H9 (cell line): ENCODE measurements around the gene FRRS1. TPM values are rescaled to one million over a fixed set of nuclear protein-coding genes. Genes with fewer than 3 reads are reported as not detected.

Experiments
- DNase-seq: peaks from one replicate; pipeline ENCODE4 v3.0.0-alpha.2; 2017
- H2AFZ ChIP-seq: one replicate; pipeline ENCODE4 v1.6.1; 2013; ENCODE audit warnings: mild to moderate bottlenecking, low read length, control low read depth, moderate library complexity
- H2AK5ac ChIP-seq: 2 replicates; pipeline ENCODE4 v1.6.1; 2013; ENCODE audit warnings: low read length, control low read depth, mixed read lengths; ENCODE audit not compliant: insufficient read length
- H2BK120ac ChIP-seq: one replicate; pipeline ENCODE4 v1.6.1; 2013; ENCODE audit warnings: low read depth, mild to moderate bottlenecking, low read length, control low read depth, inconsistent platforms; ENCODE audit not compliant: poor library complexity, severe bottlenecking
- H2BK12ac ChIP-seq: 2 replicates; pipeline ENCODE4 v1.6.1; 2013; ENCODE audit warnings: low read length, control low read depth, mixed read lengths, low read depth; ENCODE audit not compliant: insufficient read length
- H2BK15ac ChIP-seq: 2 replicates; pipeline ENCODE4 v1.6.1; 2013; ENCODE audit warnings: low read depth, low read length, control low read depth
- H2BK20ac ChIP-seq: one replicate; pipeline ENCODE4 v1.6.1; 2013; ENCODE audit warnings: low read depth, mild to moderate bottlenecking, low read length, control low read depth, inconsistent platforms; ENCODE audit not compliant: poor library complexity, severe bottlenecking
- H2BK5ac ChIP-seq: 2 replicates; pipeline ENCODE4 v1.6.1; 2013; ENCODE audit warnings: low read length, control low read depth, mixed read lengths; ENCODE audit not compliant: insufficient read length
- H3K14ac ChIP-seq: 2 replicates; pipeline ENCODE4 v1.6.1; 2013; ENCODE audit warnings: low read length, control low read depth; ENCODE audit not compliant: insufficient read depth
- H3K18ac ChIP-seq: 2 replicates; pipeline ENCODE4 v1.6.1; 2013; ENCODE audit warnings: low read depth, mild to moderate bottlenecking, mixed read lengths, low read length, control low read depth; ENCODE audit not compliant: insufficient read length
- H3K23ac ChIP-seq: 2 replicates; pipeline ENCODE4 v1.6.1; 2013; ENCODE audit warnings: low read length, control low read depth, mixed read lengths, low read depth; ENCODE audit not compliant: insufficient read length
- H3K23me2 ChIP-seq: 2 replicates; pipeline ENCODE4 v1.6.1; 2013; ENCODE audit warnings: low read depth, mild to moderate bottlenecking, mixed read lengths, low read length, control low read depth; ENCODE audit not compliant: insufficient read length, poor library complexity, severe bottlenecking
- H3K27ac ChIP-seq: 2 replicates; pipeline ENCODE4 v1.5.1; 2013; ENCODE audit warnings: low read length, control low read depth, mixed read lengths, low read depth; ENCODE audit not compliant: insufficient read length
- H3K27me3 ChIP-seq: 2 replicates; pipeline ENCODE4 v1.6.1; 2013; ENCODE audit warnings: low read length, control low read depth, inconsistent platforms; ENCODE audit not compliant: insufficient read depth
- H3K4ac ChIP-seq: 2 replicates; pipeline ENCODE4 v1.6.1; 2013; ENCODE audit warnings: low read depth, mild to moderate bottlenecking, control low read depth, inconsistent platforms, low read length, moderate library complexity
- H3K4me1 ChIP-seq: 2 replicates; pipeline ENCODE4 v1.6.1; 2013; ENCODE audit warnings: low read length, control low read depth, inconsistent platforms; ENCODE audit not compliant: insufficient read depth
- H3K4me2 ChIP-seq: 2 replicates; pipeline ENCODE4 v1.6.1; 2013; ENCODE audit warnings: low read length, control low read depth, mixed read lengths; ENCODE audit not compliant: insufficient read length, insufficient read depth
- H3K56ac ChIP-seq: 2 replicates; pipeline ENCODE4 v1.6.1; 2013; ENCODE audit warnings: low read depth, mild to moderate bottlenecking, mixed read lengths, low read length, control low read depth; ENCODE audit not compliant: insufficient read length
- H3K79me1 ChIP-seq: 2 replicates; pipeline ENCODE4 v1.6.1; 2013; ENCODE audit warnings: low read depth, mild to moderate bottlenecking, moderate library complexity, low read length, control low read depth, inconsistent platforms; ENCODE audit not compliant: insufficient read depth, poor library complexity, severe bottlenecking
- H3K79me2 ChIP-seq: 2 replicates; pipeline ENCODE4 v1.6.1; 2013; ENCODE audit warnings: low read length, control low read depth, inconsistent platforms; ENCODE audit not compliant: insufficient read depth
- H3K9ac ChIP-seq: 2 replicates; pipeline ENCODE4 v1.6.1; 2013; ENCODE audit warnings: low read length, control low read depth, mixed read lengths; ENCODE audit not compliant: insufficient read length; ENCODE audit errors: extremely low read depth
- H3K9me3 ChIP-seq: one replicate; pipeline ENCODE4 v1.6.1; 2013; ENCODE audit warnings: low read depth, low read length, inconsistent platforms; ENCODE audit not compliant: control insufficient read depth
- H3T11ph ChIP-seq: one replicate; pipeline ENCODE4 v1.6.1; 2013; ENCODE audit warnings: mild to moderate bottlenecking, low read length, control low read depth, inconsistent platforms
- H4K20me1 ChIP-seq: one replicate; pipeline ENCODE4 v1.6.1; 2013; ENCODE audit not compliant: control insufficient read depth, insufficient read length, insufficient read depth
- H4K5ac ChIP-seq: 2 replicates; pipeline ENCODE4 v1.6.1; 2013; ENCODE audit warnings: low read depth, mild to moderate bottlenecking, mixed read lengths, low read length, control low read depth; ENCODE audit not compliant: insufficient read length
- H4K8ac ChIP-seq: replicated peaks from 2 replicates; pipeline ENCODE4 v1.6.1; 2013; ENCODE audit warnings: low read length, control low read depth, mixed read lengths, low read depth; ENCODE audit not compliant: insufficient read length
- H4K91ac ChIP-seq: 2 replicates; pipeline ENCODE4 v1.6.1; 2013; ENCODE audit warnings: low read depth, mild to moderate bottlenecking, moderate library complexity, mixed read lengths, low read length, control low read depth; ENCODE audit not compliant: insufficient read length
- H3K27ac Mint-ChIP-seq, 3 experiments: 2 replicates in 2 of 3; 3 replicates in 1 of 3; pipeline ENCODE4 v1.8.0; 2020 to 2021; ENCODE audit warnings: mixed read lengths in 3 of 3, mild to moderate bottlenecking in 1 of 3, moderate library complexity in 1 of 3
- H3K27me3 Mint-ChIP-seq: 2 replicates; pipeline ENCODE4 v1.8.0; 2021; ENCODE audit warnings: low read depth, mild to moderate bottlenecking, moderate library complexity, mixed read lengths
- H3K36me3 Mint-ChIP-seq, 3 experiments: 2 replicates in 2 of 3; 3 replicates in 1 of 3; pipeline ENCODE4 v1.8.0; 2020 to 2021; ENCODE audit warnings: low read depth in 3 of 3, mixed read lengths in 3 of 3; ENCODE audit not compliant: insufficient read depth in 1 of 3
- H3K4me1 Mint-ChIP-seq, 2 experiments: 2 replicates each; pipeline ENCODE4 v1.8.0; 2020; ENCODE audit warnings: mixed read lengths in 2 of 2
- H3K4me3 Mint-ChIP-seq, 2 experiments: 2 replicates in 1 of 2; 3 replicates in 1 of 2; pipeline ENCODE4 v1.8.0; 2020 to 2021; ENCODE audit warnings: mild to moderate bottlenecking in 2 of 2, mixed read lengths in 2 of 2, moderate library complexity in 1 of 2
- H3K9me3 Mint-ChIP-seq, 2 experiments: 2 replicates in 1 of 2; 3 replicates in 1 of 2; pipeline ENCODE4 v1.8.0; 2020; ENCODE audit warnings: mild to moderate bottlenecking in 2 of 2, mixed read lengths in 2 of 2, moderate library complexity in 1 of 2
- WGBS: extraction: QIAGEN DNeasy Blood & Tissue Kit; methylation state at CpG from one replicate; pipeline ENCODE4 v1.1.7; 2013; ENCODE audit warnings: missing lambda C conversion rate, low lambda C conversion rate, mixed read lengths; ENCODE audit not compliant: insufficient read length; ENCODE audit errors: extremely low coverage; 5-methylcytosine and 5-hydroxymethylcytosine counted together
- total RNA-seq: library from RNA; stranded (reverse); gene quantifications from 2 replicates; pipeline ENCODE4 v1.2.1, GENCODE V29; 2021
- TF ChIP-seq, protein P1 (sequence below): fragments of 200-600 bp; sonication (generic); conservative IDR thresholded peaks from 3 replicates; pipeline ENCODE4 v1.8.0; 2021; ENCODE audit warnings: antibody characterized with exemption, mild to moderate bottlenecking

The FRRS1 gene
- total RNA-seq, 1 experiment from 2014 or later = 5.6 TPM

DNA sequence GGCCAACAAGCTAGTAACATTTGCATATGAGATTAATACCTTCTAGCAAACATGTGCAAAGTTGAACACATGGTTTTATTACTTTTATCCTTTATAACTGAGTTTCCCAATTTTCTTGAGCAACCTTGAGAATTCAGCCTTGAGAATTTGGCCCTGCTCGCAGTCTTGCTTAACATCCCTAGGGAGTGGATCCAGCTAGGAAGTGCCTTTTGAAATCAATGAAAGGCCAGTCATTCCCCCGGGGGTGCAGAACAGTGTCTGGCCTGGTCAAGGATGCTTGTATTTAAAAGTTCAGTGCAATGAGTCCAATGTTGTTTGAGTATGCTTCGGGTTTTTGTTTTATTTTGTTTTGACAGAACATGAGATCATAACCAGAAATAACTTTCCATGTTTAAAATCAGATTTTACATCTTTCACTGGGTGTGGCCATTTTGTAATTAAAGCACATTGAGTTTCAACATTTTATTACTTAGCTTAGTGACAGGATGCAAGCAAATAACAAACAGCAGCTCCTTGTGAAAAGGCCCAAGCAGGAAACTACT, 103.8 kb downstream of the FRRS1 start:
- Histone ChIP-seq H2BK120ac (no peak overlapping the region), H3K23ac (no peak overlapping the region), H3K79me2 (no peaks in the 10 kb centered on the region), H3K9ac (no peak overlapping the region), H2BK5ac (no peak overlapping the region), H2AFZ (no peak overlapping the region), H3K18ac (no peak overlapping the region), H2AK5ac (no peak overlapping the region), H3K56ac (no peak overlapping the region), H2BK12ac (no peak overlapping the region), H2BK20ac (no peak overlapping the region), H4K91ac (no peak overlapping the region), H3K27me3 (no peaks in the 10 kb centered on the region), H3K23me2 (no peaks in the 10 kb centered on the region), H3K4me2 (no peak overlapping the region), H3K27ac (no peak overlapping the region), H3K4me1 (peaks cover 2% of the 10 kb centered on the region; the same call in 1 of the 2 replicates), H4K5ac (no peak overlapping the region), H2BK15ac (no peak overlapping the region), H3K79me1 (no peaks in the 10 kb centered on the region), H3T11ph (no peak overlapping the region), H4K20me1 (no peaks in the 10 kb centered on the region), H4K8ac (no peak overlapping the region), H3K14ac (no peak overlapping the region), H3K4ac (no peak overlapping the region), H3K9me3 (no peaks in the 10 kb centered on the region)
- WGBS = no CpG with 5 or more reads among the region's 3 CpGs
- Mint-ChIP-seq H3K36me3 (no peaks in the 10 kb centered on the region), H3K27me3 (no peaks in the 10 kb centered on the region), H3K4me3 (no peak overlapping the region), H3K27ac (no peak overlapping the region), H3K4me1 (peaks cover 7 to 10% of the 10 kb centered on the region in 2 experiments; a peak in 3 of 4 replicates), H3K9me3 (no peaks in the 10 kb centered on the region)
- DNase-seq = no peak
- TF ChIP-seq, protein P1, sequence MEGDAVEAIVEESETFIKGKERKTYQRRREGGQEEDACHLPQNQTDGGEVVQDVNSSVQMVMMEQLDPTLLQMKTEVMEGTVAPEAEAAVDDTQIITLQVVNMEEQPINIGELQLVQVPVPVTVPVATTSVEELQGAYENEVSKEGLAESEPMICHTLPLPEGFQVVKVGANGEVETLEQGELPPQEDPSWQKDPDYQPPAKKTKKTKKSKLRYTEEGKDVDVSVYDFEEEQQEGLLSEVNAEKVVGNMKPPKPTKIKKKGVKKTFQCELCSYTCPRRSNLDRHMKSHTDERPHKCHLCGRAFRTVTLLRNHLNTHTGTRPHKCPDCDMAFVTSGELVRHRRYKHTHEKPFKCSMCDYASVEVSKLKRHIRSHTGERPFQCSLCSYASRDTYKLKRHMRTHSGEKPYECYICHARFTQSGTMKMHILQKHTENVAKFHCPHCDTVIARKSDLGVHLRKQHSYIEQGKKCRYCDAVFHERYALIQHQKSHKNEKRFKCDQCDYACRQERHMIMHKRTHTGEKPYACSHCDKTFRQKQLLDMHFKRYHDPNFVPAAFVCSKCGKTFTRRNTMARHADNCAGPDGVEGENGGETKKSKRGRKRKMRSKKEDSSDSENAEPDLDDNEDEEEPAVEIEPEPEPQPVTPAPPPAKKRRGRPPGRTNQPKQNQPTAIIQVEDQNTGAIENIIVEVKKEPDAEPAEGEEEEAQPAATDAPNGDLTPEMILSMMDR = no peak
